Ammon's horn (tissue), 1 donor: ENCODE data around the gene CRB1.
"Not testable (repeated sequence)": the region's sequence is repeated elsewhere in the genome, so short reads cannot be mapped to it uniquely, and the experiment has no call there.

Source experiments
- DNase-seq: peaks from one replicate; pipeline ENCODE4 v3.0.0-alpha.2; 2016; ENCODE audit warnings: low spot score

Gene CRB1

DNA sequence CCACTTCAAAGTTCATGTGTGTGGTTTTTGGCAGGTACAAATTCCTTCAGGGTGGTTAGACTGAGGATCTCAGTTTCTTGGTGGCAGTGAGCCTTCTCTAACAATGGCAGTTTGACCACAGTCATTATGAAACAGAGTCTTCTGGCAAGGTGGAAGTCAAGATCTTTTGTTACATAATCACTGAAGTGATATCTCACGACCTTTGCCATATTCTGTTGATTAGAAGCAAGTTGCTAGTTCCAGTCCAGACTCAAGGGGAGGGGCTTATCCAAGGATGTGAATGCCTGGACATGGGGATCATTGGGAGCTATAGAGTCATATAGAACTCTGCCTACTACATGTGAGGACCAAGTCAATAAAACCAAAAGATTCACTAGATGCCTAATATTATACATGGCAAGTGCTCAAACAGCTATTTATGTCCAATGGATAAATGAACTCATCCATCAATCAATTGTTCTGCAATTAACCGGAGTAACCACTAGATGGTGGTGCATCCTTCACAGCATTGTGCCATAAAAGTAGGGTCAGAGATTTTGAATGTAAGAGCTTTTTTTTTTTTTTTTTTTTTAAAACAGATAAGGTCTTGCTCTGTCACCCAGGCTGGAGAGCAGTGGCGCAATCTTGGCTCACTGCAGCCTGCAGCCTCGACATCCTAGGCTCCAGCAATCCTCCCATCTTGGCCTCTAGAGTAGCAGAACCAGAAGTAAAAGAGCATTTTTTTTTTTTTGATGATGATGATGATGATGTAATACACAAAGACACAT lies 131.9 kb downstream of the CRB1 start:
- DNase-seq, result no peak

DNA sequence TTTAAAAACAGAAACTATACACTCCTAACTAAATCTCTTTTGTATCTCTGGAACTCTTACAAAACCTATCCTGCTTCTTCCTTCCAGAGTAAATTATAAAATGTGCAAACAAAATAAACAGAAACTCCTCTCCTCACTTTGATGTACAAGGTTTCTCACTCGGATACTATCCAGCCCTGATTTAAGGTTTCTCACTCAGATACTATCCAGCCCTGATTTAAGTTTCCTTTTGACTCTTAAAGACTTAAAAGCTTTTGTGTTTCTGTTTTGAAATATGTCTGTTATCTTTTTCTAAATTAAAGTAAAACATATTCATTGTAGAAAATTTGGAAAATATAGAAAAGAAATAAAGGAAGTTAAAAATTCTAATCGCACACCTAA lies 132.5 kb downstream of the CRB1 start:
- no peak for DNase-seq

DNA sequence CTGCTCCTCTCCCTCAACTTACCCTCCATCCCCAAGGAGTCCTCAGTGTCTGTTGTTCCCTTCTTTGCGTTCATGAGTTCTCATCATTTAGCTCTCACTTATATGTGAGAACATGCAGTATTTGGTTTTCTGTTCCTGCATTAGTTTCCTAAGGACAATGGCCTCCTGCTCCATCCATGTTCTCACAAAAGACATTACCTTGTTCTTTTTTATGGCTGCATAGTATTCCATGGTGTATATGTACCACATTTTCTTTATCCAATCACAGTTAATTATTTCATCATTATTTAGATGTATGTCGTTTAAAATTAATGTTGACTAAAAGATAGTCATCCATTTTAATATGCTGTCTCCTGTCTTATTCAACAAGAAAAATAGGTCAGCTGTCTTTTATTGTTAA lies 134.1 kb downstream of the CRB1 start:
- DNase-seq, result no peak

DNA sequence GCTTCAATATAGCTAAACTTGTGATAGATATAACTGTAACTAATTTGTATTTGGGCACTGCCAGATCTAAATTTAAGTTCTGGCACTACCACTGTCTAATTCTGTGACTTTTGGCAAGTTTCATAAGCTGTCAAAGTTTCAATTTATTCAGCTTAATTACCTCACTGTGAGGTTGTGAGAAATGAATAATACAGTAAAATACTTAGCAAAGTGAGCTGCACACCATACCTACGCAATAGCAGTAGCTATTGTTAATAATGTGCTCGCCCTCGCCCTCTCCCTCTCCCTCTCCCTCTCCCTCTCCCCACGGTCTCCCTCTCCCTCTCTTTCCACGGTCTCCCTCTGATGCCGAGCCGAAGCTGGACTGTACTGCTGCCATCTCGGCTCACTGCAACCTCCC lies 136.7 kb downstream of the CRB1 start:
- not testable (repeated sequence) for DNase-seq

DNA sequence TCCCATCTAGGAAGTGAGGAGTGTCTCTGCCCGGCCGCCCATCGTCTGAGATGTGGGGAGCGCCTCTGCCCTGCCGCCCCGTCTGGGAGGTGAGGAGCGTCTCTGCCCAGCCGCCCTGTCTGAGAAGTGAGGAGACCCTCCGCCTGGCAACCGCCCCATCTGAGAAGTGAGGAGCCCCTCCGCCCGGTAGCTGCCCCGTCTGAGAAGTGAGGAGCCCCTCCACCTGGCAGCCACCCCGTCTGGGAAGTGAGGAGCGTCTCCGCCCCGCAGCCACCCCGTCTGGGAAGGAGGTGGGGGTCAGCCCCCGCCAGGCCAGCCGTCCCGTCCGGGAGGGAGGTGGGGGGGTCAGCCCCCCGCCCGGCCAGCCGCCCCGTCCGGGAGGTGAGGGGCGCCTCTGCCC lies 137.6 kb downstream of the CRB1 start:
- DNase-seq, result not testable (repeated sequence)

DNA sequence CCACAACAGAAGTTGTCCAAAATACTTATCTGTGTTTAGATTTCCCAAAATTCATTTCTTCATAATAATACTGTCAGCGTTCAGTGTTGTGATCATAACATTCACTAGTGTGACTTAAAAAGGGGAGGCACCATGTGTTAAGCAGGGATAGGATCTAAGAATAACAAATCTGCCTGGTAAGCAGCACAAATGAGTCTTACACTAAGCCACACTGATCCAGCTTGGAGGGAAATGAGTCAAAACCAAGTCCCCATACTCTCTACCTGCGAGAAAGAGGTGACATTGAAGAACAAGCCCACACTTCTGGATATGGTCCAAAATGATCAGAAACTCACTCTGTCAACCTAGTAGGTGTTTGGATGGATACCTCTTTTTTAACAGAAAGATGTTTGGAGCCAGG lies 145.5 kb downstream of the CRB1 start:
- DNase-seq, result no peak

DNA sequence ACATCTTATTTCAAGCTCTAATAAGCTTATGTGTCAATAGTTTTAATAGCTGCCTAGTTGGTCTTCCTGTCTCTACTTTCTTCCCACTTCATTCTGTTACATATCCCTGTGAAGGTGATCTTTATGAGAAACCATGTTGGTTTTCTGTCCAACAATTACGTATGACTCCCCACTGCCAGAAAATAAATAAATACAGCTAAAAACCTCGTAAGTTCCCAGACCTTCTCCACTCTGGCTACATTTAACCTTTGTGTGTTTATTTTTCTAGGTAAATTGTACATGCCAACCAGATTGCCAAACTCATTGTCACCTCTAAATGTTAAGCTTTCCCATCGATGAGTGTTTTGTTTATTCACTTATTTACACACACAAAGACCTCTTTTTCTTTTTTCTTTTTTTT lies 147.2 kb downstream of the CRB1 start:
- no peak for DNase-seq

DNA sequence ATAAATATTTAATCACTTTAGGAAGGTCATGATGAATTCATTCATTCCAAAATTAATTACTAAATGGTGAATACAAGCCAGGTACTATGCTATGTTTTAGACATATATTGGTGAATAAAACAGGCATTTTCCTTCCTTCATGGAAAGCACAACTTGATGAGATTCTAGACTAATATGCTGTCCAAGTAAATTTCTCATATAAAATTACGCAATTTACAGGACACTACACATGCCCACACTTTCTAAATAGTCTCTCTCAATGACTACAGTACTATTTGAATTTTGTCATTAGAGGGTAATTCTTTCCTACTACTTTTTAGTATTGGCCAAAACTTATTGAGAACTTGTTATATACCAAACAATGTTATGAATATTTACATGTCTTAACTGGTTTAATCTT lies 150.6 kb downstream of the CRB1 start:
- DNase-seq, result no peak

DNA sequence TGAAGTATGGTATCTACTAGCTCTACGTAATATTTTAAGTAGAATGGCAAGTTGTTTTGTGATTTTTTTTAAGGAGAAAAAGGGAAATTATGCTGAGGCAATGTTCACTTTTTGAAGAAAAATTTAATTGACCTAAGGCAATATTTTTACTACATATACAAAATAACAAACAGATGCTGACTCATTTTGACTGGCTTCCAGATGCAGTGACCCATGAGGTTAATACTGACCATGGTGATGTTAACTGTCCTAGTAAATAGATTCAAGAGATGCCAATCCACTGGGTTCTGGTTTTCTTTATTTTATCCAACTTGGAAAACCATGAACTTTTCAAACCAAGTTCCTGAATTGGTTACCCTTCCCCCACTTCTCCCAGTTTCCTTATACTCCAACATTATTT lies 154.9 kb downstream of the CRB1 start:
- DNase-seq, result no peak

DNA sequence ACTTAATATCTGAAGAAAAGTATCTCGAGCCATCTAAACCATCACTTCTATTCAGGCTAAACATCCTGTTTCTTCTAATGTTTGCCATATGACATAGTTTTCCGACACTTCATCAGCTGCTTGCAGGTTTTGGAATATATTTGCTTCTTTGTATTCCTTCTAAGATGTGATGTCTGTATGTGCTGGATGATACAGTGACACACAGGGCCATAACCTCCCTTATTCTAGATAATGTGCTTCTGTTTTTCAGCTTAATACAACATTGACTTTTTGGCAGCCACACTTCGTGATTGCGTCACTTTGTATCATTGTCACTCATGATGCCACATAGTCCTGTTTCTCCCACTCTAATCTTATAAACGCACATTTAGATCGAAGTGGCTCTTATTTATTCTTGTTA lies 156.3 kb downstream of the CRB1 start:
- no peak for DNase-seq

DNA sequence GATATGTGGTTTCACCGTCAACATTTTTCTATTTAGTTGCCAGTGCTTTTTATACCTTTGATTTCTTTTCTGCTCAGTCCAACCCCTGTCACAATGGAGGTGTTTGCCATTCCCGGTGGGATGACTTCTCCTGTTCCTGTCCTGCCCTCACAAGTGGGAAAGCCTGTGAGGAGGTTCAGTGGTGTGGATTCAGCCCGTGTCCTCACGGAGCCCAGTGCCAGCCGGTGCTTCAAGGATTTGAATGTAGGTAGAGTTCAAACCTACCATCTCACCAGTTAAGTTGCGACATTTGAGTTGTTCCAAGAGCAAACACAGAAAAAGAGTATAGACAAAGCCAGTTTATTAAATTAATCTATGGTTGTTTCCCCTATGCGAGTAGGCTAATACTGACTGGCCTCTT lies 161.3 kb downstream of the CRB1 start:
- DNase-seq, result no peak

DNA sequence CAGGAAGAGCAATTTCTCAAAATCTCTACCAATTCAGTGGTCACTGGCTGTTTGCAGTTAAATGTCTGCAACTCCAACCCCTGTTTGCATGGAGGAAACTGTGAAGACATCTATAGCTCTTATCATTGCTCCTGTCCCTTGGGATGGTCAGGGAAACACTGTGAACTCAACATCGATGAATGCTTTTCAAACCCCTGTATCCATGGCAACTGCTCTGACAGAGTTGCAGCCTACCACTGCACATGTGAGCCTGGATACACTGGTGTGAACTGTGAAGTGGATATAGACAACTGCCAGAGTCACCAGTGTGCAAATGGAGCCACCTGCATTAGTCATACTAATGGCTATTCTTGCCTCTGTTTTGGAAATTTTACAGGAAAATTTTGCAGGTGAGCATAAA lies 167.2 kb downstream of the CRB1 start:
- DNase-seq, result peak; percentile 15

DNA sequence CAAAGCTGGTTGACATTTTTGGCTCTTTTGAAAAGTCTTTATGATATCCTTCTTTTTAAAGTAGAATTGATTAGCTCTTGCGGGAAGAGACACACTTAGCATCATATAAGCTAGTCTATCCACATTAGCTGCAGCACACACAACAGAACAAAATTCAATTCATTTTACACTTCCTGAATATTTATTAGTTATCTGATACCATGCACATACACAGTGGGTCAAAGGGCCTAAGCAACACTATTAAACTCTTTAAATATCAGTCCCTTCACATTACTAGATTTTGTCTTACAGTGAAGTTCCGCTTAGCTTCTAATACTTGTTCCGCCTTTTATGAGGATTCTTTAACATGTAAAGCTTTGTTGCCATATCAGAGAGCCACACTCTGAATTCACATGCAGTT lies 169.5 kb downstream of the CRB1 start:
- no peak for DNase-seq

DNA sequence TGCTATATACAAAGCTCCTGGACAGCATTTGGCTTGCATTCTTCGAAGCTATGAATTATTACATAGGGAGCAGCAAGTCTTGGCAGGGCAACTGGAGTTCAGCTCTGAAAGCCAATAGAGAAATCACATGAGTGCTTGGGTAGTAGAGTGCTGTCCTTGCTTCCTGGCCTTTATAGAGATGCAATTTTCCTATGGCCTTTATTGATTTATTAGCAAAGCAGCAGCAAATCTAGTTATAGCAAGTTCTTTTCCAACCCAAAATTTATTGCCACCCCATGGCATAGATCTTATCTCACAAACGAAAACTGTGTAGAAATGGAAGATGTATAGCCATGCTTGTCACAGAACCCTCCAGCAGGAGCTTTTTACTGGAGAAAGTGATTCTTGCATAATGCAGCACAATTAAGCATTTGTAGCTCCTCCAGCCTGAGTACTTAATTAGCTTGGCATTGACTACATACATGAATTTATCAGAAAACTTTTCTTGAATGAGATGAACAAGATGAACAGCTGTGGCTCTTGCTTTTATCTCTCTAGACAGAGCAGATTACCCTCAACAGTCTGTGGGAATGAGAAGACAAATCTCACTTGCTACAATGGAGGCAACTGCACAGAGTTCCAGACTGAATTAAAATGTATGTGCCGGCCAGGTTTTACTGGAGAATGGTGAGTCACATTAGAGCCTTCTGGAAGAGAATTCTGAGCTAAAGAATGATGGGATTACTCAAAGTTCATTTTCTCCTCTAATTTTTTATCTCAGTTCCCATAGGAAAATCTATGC lies 170.1 kb downstream of the CRB1 start:
- DNase-seq, result no peak

DNA sequence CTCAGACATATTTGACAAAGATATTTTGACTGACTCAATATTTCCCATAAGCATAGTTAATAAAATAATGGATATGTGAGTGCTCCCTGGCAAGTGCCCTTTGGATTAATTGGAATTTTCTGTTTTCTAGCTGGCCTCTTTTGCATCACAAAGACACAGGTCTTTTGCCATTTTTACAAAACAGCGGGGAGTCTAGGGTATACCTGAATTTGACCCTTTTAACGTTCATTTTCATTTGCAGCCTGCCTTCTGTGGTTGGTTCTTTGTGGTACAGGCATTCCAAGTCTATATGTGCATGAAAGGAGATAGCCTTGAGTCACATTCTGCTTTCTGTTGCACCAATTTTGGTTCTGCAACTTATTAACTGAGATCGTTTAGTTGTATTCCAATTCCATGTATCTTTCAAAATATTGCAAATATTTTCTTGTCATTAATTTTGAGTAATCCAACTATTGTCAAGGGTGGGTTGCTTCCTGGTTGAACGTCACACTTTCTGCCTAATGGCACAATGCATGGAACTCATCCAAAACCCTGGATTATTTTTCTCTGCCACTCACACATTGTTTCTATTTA lies 171.7 kb downstream of the CRB1 start:
- DNase-seq, result no peak

DNA sequence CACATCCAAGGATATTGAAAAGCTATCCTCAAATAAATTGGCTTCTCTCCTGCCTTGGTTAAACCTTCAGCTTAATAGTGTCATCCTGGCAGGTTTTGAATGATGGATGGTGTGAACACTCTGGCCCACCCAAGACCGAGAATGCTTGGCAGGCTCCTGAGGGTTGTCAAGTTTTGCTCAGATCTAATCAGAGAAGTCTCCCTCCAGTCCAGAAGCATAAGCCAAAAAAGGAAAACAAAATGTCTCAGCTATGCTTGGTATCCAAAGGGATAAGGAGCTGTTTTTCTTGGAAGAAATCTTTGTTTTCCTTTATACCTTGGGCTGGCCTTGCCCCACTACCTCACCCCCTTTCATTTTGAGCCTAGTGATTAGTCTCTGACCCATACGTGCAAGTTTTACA lies 172.7 kb downstream of the CRB1 start:
- DNase-seq, result no peak

DNA sequence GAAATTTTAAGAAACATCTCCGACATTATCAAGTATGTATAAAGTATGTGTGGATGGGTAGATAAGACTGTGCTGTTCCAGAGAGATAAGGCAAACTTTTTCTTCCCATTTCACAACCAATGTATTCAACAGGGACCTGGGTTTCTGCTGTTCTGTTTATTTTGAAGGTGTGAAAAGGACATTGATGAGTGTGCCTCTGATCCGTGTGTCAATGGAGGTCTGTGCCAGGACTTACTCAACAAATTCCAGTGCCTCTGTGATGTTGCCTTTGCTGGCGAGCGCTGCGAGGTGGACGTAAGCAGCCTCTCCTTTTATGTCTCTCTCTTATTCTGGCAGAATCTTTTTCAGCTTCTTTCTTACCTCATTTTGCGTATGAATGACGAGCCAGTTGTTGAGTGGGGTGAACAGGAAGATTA lies 174.0 kb downstream of the CRB1 start:
- peak; percentile 22 for DNase-seq

DNA sequence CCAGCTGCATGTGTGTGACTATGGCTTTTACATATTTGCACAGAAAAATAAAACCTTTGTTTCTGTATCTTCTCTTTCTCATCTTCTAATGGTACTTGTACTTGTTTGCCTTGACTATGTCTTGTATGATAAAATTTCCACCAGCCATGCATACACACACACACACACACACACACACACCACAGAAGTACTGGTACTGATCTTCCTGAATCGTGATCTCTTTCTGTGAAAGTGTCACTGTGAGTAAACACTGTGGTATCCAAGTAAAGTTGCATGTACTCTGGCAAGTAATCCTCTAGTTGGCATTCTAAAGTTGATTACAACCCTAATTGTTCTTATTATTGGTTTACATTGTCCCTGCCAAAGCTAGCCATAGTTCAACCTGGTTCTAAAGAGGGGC lies 176.7 kb downstream of the CRB1 start:
- DNase-seq, result no peak

DNA sequence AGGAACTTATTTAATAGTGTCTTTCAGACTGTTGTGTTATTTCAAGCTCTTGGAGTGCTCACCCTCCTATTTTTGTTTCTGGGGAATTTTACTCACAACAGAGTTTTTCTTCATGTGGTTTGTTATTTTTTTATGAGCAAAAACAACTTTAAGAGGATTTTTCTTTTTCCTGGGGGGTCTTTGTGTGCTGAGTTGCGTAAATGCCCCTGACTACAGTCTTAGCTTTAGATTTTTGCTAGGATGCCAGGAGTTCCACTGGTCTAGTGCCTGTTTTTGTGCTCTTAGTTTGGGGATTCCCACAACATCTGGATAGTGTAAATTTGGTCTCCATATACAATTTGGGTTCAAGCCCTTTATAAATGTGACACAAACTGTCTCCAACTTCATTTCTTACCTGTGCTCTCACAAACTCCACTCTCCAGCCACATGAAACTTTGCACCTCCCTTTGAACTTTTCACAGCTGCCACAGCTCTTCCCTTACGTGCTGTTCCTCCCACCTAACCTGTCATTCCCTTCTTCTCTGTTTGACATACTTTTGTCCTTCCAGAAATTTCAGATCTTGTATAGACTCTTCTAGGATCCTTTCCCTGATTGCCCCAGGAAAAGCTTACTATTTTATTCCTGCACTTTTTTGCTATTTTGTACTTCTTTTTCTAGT lies 180.2 kb downstream of the CRB1 start:
- DNase-seq, result no peak

DNA sequence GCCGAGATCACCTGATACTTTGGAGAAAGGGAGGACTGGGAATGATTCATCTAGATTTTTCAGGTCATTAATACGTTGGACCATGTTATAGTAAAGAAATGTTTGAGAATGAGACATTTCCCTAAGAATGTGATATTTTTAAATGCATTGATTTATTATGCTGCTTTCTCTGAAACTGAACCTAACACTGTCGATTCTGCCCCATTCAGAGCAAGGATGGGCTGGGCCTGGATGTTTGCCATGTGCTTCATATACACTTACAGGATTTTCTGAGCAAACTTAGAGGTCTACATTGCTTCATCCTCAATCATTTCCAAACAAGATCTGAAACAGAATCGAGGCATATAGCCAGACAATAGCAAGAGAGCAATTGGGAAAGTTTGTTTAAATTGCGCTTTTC lies 183.3 kb downstream of the CRB1 start:
- no peak for DNase-seq

DNA sequence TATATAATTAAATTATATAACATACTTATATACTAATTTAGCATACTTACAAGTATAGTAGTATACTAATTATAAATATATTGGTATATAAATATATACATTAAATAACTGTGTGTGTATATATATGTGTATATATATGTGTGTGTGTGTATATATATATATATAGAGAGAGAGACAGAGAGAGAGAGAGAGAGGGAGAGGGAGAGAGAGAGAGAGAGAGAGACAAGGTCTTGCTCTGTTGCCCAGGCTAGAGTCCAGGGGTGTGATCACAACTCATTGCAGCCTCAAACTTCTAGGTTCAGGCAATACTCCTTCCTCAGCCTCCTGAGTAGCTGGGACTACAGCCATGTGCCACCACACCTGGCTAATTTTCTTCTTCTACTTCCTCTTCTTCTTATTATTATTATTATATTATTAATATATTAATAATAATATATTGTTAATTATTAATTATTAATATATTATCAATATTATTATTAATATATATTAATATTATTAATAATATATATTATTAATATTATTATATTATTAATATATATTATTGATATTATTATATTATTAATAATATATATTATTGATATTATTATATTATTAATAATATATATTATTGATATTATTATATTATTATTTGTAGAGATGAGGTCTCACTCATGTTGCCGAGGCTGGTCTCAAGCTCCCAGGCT lies 185.5 kb downstream of the CRB1 start:
- DNase-seq, result no peak

DNA sequence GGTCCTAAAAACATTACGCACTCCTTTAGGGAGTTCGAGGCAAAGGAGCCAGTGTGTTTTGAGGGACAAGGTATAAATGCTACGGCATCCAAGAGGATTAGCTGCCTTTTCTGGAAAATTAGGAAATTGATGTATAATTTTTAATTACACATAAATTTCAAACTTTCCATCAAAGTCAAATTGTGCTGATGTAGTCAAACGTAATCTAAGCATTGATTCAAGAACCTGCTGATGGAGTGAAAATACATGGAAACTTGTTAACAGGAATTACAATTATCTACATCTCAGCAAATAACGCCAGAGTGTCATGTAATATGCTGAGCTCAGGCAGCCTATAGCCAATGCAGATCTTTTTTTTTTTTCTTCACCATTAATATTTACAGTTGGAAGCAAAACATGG lies 194.5 kb downstream of the CRB1 start:
- no peak for DNase-seq
